GM19397 (cell line): ENCODE results near the gene COL11A1.
"Not testable (repeated sequence)": the region's sequence is repeated elsewhere in the genome, so short reads cannot be mapped to it uniquely, and the experiment has no call there.

ENCODE experiments used
- ATAC-seq: cut with Tn5 transposase; IDR thresholded peaks from one replicate; pipeline ENCODE4 v1.9.1; 2021; ENCODE audit warnings: mild to moderate bottlenecking, moderate library complexity; ENCODE audit not compliant: unreplicated experiment

The COL11A1 gene

GRCh38 chr1:103087256-103087655 is 21.1 kb downstream of the COL11A1 start:
- ATAC-seq, result no peak

GRCh38 chr1:103084181-103084580 is 24.1 kb downstream of the COL11A1 start:
- no peak for ATAC-seq

GRCh38 chr1:103075316-103076000 is 32.9 kb downstream of the COL11A1 start:
- no peak for ATAC-seq

GRCh38 chr1:103074224-103074623 is 34.1 kb downstream of the COL11A1 start:
- no peak for ATAC-seq

- no peak for ATAC-seq
Observed at GRCh38 chr1:103069201-103069600, 39.1 kb downstream of the COL11A1 start.

GRCh38 chr1:103063921-103064320 is 44.4 kb downstream of the COL11A1 start:
- no peak for ATAC-seq

- ATAC-seq, result no peak
Observed at GRCh38 chr1:103058391-103058790, 49.9 kb downstream of the COL11A1 start.

- ATAC-seq, result no peak
Observed at GRCh38 chr1:103056423-103056822, 51.9 kb downstream of the COL11A1 start.

GRCh38 chr1:103028110-103028509 is 80.2 kb downstream of the COL11A1 start:
- not testable (repeated sequence) for ATAC-seq

GRCh38 chr1:103025858-103026409 is 82.4 kb downstream of the COL11A1 start:
- ATAC-seq, result no peak

- ATAC-seq, result no peak
Observed at GRCh38 chr1:103024051-103024450, 84.3 kb downstream of the COL11A1 start.

GRCh38 chr1:103002005-103002404 is 106.3 kb downstream of the COL11A1 start:
- ATAC-seq, result no peak

GRCh38 chr1:102978874-102979273 is 129.4 kb downstream of the COL11A1 start:
- no peak for ATAC-seq

GRCh38 chr1:102977292-102977691 is 131.0 kb downstream of the COL11A1 start:
- ATAC-seq, result no peak

- no peak for ATAC-seq
Observed at GRCh38 chr1:102970496-102971078, 137.7 kb downstream of the COL11A1 start.

GRCh38 chr1:102967786-102968185 is 140.5 kb downstream of the COL11A1 start:
- ATAC-seq, result no peak

GRCh38 chr1:102961549-102961948 is 146.8 kb downstream of the COL11A1 start:
- ATAC-seq, result no peak

GRCh38 chr1:102954576-102954975 is 153.7 kb downstream of the COL11A1 start:
- ATAC-seq, result no peak

- ATAC-seq, result no peak
Observed at GRCh38 chr1:102952400-102952799, 155.9 kb downstream of the COL11A1 start.

- ATAC-seq, result no peak
Observed at GRCh38 chr1:102942324-102942723, 166.0 kb downstream of the COL11A1 start.

GRCh38 chr1:102941366-102941947 is 166.9 kb downstream of the COL11A1 start:
- ATAC-seq, result no peak

- ATAC-seq, result no peak
Observed at GRCh38 chr1:102937401-102937800, 170.9 kb downstream of the COL11A1 start.
